ENCODE data around the gene FERMT1.

GRCh38 chr20:6169251-6169650 is 46.4 kb upstream of the FERMT1 start:
- TF ChIP-seq CTCF (IDR thresholded peaks at IDR 0.05), result no peak
- TF ChIP-seq POLR2A (IDR thresholded peaks at IDR 0.05), result no peak
